Stimulated activated CD4-positive, alpha-beta T cell treated with anti-CD3 and anti-CD28 coated beads, Interleukin-12 subunit alpha, Interleukin-12 subunit beta, amount 100 ng/mL, for 24 hours (primary cell): Measurements from ENCODE around the gene NHS.

Experiments used
- DNase-seq, 2 experiments: peaks; one replicate each; pipeline ENCODE4 v3.0.0-alpha.2; 2020; ENCODE audit warnings: low read depth in 2 of 2

Gene NHS

GRCh38 chrX:17374619-17375366 lies at the start of gene NHS:
NHS (plus strand) TSS chrX:17375200; CDS start chrX:17375758, 558 bp downstream.
- no peak for DNase-seq

DNA sequence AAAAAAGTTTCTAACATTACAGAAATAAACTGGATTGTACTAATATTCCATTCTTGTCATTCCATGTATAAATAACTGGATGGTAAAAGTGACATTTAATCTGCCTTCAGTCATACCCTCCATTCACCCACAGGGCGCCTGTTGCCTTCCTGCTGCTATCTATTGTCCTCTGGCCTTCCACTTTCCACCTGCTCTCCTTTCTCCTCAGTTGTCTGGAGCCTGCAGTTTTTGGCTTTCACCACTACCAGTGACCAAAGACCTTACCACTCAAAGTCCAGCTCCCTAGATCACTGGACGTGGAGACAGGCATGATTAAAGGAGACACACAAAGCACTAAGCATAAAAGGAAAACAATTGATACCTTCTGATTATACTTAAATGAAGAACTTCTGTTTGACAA lies 46.2 kb upstream of the NHS start:
- DNase-seq = no peak

GRCh38 chrX:17336377-17336776 lies 38.6 kb upstream of the NHS start:
- DNase-seq = no peak

DNA sequence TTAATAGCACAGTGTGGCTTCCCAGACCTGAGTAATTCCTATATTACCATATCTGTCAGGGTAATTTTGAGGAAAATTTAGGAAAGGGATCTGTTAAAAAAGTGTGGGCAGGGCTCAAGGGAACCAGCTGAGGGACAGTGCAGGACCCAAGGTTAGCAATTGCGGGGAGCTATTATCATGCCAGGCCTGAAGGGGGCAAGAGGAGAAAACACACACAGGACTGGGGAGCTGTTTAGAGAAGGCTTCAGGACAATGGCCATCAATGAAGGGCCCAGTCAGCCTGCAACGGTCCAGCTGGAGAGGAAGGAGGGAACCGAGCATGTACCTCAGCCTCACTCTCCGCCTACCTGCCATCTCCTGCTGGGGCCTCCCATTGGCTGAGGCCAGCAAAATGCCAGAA lies 19.0 kb upstream of the NHS start:
- DNase-seq = no peak

DNA sequence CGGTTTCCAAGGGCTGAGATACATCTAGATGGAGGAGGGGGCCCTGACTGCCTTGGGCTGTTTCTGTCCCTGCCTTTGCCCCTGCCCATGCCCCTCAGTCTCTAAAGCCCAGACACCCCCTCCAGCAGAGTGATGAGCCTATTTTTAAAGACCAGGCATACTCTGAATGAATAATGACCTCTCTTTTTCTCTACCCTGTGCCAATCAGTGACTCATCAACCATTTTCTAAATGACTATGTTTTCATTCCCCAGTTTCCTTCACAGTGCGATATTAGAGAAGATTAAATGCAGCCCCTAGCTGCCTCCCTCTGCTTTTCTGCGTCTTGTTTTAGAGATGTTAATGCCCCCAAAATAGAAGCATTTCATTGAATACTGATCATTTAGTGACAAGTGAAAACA lies 15.5 kb upstream of the NHS start:
- no peak for DNase-seq

DNA sequence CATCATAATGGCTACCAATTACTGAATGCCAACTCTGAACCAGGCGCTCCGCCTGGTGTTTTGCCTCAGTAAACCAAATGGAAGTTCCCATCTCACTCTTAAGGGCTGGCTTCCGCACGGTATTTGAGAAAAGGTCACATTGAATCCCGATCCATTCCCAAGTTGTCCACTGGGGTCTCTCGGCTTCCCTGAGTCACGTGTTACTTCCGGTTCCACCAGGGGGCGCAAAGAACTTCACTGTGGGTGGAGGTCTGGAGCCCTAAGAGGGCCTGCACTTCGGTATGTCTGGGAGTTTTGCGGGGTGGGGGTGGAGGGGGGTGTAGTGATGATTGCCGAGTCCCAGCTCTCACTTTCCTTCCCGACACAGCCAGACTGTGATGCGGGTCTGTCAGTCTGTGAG lies 13.4 kb upstream of the NHS start:
- no peak for DNase-seq

DNA sequence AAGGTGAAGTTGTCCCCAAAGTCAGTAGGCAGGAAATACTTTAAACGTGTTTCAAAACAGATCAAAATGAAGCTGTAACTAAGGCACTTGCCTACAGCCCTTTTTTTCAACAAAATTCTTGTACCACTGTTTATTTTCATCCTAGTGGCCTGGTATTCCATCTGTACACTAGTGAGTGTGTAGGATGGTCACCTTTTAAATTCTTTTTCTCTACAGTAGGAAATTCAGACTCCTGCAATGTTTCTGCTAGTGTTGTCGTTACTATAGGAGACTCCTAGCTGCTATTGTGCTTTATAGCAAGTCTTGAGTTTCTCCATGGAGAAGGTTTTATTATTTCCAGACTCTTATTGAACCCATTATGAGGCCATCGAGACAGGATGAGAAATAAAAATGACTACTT lies 7.0 kb upstream of the NHS start:
- no peak for DNase-seq

- no peak for DNase-seq
Observed at GRCh38 chrX:17369309-17369708, 5.7 kb upstream of the NHS start.

- DNase-seq = no peak
Observed at GRCh38 chrX:17370191-17370590, 4.8 kb upstream of the NHS start.

- no peak for DNase-seq
Observed at GRCh38 chrX:17372052-17372451, 2.9 kb upstream of the NHS start.

GRCh38 chrX:17373337-17373736 lies 1.7 kb upstream of the NHS start:
- DNase-seq = no peak

GRCh38 chrX:17375367-17375636 lies 302 bp downstream of the NHS start:
- DNase-seq = no peak

DNA sequence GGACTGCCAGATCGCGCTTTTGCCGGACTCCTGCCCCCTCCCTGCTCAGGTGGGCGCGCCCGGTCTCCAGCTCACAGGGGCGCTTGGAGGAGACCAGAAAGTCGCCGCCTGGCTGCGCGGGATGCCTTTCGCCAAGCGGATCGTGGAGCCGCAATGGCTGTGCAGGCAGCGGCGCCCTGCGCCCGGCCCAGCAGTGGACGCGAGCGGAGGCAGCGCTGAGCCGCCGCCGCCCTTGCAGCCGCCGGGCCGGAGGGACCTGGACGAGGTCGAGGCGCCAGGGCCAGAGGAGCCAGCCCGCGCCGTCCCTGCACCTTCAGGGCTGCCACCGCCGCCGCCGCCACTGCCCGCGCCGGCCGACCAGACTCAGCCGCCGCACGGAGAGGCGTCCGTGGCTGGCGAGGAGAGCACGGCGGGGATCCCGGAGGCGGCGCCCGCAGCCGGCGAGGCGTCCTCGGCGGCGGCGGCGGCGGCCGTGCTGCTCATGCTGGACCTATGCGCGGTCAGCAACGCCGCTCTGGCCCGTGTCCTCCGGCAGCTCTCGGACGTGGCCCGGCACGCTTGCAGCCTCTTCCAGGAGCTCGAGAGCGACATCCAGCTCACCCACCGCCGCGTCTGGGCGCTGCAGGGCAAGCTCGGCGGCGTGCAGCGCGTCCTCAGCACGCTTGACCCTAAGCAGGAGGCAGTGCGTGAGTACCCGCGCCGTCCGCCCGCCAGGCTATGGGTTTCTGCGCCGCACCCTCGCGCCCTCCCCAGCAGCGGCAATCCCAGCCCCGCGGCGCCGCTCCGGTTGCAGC lies 834 bp downstream of the NHS start:
- DNase-seq = no peak

DNA sequence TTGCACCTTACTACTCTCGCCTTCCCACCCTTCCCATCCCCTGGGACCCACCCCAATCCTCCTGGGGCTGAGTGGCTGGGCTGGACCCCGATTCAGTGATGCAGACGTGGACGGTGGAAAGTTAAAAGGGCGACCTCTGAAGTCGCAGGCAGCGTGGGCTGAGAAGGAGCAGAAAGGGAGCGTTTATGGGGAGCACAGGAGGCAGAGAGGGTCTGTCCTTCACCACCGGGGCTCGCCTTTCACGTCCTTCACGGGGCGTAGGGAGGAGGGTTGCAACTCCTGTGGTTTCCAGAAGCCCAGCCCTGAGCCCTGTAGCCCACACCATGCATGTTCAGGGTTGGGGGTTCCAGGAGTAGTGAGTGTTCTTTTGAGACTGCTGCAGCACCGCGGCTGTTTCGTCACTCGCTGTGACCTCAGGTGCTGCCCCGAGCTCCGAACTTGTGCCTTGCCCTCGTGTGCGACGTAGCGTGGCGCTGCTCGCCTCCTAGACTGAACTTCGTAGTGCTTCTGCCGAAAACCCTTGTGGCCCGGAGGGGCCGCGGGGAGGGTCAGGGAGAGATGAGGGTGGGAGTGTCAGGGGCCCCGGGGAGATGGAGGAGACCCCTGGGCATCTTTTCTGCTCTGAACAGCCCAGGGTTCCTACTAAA lies 1.6 kb downstream of the NHS start:
- no peak for DNase-seq

GRCh38 chrX:17377091-17377717 lies 2.2 kb downstream of the NHS start:
- no peak for DNase-seq

- DNase-seq = no peak
Observed at GRCh38 chrX:17377795-17378194, 2.8 kb downstream of the NHS start.

DNA sequence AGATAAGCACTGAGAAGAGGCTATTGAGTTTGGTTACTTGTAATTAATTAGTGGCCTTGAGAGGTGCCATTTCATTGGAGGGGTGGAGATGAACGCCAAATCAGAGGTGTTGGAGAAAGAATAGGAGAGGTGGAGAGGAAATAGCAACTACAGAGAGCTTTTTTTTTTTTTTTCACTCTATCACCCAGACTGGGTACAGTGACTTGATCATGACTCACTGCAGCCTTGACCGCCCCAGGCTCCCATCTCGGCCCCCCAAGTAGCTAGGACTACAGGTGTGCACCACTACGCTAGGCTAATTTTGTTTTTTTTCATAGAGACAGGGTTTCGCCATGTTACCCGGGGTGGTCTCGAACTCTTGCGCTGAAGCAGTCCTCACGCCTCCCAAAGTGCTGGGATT lies 5.2 kb downstream of the NHS start:
- DNase-seq = no peak

GRCh38 chrX:17390419-17390850 lies 15.4 kb downstream of the NHS start:
- DNase-seq = no peak

DNA sequence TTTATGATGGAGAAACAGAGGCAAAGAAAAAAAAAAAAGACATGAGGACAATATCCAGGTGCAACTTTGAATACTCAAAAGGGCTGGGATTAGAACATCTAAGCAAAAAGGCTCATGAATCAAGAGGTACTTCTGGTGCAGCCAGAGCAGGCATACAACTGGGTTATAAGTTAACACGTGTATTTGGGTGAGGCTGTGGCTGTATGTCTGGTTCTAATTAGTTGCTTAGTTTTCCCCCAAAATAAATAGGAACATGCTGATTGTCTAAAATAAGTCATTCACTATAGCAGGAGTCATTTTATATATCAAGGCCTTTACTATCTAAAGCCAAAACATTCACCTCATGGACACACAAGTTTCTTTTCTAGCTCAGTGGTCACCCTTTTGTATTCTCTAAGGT lies 20.2 kb downstream of the NHS start:
- DNase-seq = no peak

GRCh38 chrX:17397074-17397473 lies 22.1 kb downstream of the NHS start:
- no peak for DNase-seq

- no peak for DNase-seq
Observed at GRCh38 chrX:17403189-17403691, 28.2 kb downstream of the NHS start.

DNA sequence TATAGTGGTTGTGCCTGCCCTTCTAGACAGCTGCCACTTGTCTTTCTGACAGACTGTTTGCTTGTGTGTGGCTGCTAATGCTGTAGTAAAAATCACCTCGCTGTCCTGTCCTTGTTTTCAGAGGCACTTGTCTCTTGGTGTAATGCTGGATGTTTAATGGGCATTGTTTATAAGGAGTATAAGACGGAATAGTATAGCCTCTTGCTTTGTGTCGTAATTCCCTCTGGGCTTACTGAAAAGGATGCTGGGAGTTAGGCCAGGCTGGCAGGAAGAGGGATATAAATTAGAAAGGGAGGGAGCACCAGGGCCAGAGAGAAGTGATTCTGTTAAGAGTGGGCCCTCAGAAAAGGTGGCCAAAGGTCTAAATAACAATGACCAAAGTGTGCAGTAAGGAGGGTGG lies 29.0 kb downstream of the NHS start:
- DNase-seq = no peak
